Coronary artery (tissue), 2 donors: ENCODE results near the gene HDAC10.

Experiments used
- DNase-seq: peaks from one replicate; pipeline ENCODE4 v3.0.0-alpha.2; 2017; ENCODE audit warnings: low spot score
- H3K27ac ChIP-seq, 2 donors: fragments of 200-600 bp; sonication (generic); one replicate each; pipeline ENCODE4 v1.5.1; 2016 to 2019
- H3K4me3 ChIP-seq: fragments of 200-600 bp; sonication (generic); 2 replicates; pipeline ENCODE4 v1.5.1; 2016; ENCODE audit warnings: mild to moderate bottlenecking, moderate library complexity
- TF ChIP-seq, protein P1 (sequence below): fragments of 200-600 bp; sonication (generic); IDR thresholded peaks from one replicate; pipeline ENCODE4 v1.5.1; 2019; ENCODE audit warnings: antibody characterized with exemption

The HDAC10 gene

DNA sequence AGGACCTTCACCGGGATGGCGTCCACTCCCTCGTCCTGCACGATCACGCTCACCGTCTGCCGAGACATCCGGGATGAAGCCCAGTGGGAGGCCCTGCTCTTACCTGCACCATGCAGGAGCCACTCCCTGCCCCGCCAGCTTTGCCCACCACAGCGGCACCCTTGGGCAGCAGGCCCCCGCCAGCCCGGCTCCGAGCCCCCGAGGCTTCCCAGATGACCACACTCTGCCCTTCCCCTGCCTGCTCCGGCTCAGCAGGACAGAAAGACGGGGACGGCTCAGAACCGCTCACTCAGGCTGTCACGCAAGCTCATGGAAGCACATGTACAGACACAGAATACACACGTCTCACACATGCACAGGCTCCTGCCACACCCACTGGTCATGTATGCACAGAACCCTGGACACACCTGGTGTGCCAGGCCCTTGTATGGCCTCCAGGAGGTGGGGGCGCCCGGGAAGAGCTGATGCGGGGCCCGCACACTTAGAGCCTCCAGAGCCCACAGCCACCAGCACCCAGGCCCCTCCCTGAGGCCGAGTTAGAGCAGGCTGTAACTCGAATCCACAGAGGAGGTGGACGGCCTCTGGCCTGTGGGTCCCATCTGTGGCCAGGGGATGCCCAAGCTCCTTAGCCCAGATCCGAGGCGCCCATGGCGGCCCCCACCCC is 28.0 kb upstream of the HDAC10 start:
- TF ChIP-seq, protein P1, sequence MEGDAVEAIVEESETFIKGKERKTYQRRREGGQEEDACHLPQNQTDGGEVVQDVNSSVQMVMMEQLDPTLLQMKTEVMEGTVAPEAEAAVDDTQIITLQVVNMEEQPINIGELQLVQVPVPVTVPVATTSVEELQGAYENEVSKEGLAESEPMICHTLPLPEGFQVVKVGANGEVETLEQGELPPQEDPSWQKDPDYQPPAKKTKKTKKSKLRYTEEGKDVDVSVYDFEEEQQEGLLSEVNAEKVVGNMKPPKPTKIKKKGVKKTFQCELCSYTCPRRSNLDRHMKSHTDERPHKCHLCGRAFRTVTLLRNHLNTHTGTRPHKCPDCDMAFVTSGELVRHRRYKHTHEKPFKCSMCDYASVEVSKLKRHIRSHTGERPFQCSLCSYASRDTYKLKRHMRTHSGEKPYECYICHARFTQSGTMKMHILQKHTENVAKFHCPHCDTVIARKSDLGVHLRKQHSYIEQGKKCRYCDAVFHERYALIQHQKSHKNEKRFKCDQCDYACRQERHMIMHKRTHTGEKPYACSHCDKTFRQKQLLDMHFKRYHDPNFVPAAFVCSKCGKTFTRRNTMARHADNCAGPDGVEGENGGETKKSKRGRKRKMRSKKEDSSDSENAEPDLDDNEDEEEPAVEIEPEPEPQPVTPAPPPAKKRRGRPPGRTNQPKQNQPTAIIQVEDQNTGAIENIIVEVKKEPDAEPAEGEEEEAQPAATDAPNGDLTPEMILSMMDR, result no peak
- no peak for DNase-seq
- Histone ChIP-seq H3K4me3 (no peak overlapping the region), H3K27ac (no peak overlapping the region)

DNA sequence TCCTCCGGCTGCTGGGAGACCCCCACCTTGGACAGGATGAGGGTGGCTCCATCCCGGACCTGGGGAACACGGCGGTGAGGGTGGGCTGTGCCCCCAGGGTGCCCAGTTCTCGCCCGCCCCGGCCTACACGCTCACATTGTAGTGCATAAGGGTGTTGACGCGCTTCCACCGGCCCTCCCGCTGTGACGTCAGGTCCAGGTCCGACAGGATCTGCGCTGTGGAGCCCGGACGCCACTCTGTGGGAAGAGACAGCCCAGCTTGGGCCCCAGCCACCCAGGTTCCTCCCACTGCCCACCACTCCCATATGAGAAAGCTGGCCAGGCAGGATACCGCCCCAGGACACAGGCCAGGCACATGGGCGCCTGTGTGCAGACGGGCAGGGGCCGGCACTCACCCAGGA is 27.4 kb upstream of the HDAC10 start:
- Histone ChIP-seq H3K4me3 (no peak overlapping the region), H3K27ac (no peak overlapping the region)

DNA sequence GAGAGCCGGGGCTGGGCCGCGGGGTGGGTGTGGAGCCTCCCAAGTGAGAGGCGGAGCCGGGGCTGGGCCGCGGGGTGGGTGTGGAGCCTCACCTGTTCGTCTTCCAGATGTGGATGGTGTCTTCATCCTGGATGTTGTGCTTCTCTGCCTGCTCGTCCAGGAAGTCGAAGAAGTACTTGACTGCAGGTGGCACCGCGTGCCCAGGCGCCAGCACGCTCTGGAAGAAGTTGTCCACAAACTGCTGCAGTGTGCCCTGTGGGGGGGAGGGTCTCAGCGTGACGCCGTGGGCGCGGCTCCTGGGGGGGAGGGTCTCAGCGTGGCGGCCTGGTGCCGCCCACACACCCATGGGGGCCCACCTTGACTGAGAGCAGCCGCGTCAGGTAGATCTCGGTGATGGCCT is 26.7 kb upstream of the HDAC10 start:
- no peak for DNase-seq

More for the DNA sequence above, 27.4 kb upstream of the HDAC10 start:
- TF ChIP-seq, protein P1, result no peak
- DNase-seq, result no peak

GRCh38 chr22:50276143-50276542 is 25.1 kb upstream of the HDAC10 start:
- H3K4me3 ChIP-seq, result no peak overlapping the region
- TF ChIP-seq, protein P1, result peak; percentile 70
- peak; percentile 91 for DNase-seq
- H3K27ac ChIP-seq, result peak overlapping the region in 1 of 2 donors; percentile 64

More for the DNA sequence above, 26.7 kb upstream of the HDAC10 start:
- TF ChIP-seq, protein P1, result no peak
- H3K27ac ChIP-seq, result no peak overlapping the region
- no peak overlapping the region for H3K4me3 ChIP-seq

- no peak overlapping the region for H3K4me3 ChIP-seq
- no peak for DNase-seq
- TF ChIP-seq, protein P1, result no peak
- H3K27ac ChIP-seq, result peak overlapping the region in 1 of 2 donors; percentile 64
Measured at GRCh38 chr22:50275181-50276055, 24.4 kb upstream of the HDAC10 start.

DNA sequence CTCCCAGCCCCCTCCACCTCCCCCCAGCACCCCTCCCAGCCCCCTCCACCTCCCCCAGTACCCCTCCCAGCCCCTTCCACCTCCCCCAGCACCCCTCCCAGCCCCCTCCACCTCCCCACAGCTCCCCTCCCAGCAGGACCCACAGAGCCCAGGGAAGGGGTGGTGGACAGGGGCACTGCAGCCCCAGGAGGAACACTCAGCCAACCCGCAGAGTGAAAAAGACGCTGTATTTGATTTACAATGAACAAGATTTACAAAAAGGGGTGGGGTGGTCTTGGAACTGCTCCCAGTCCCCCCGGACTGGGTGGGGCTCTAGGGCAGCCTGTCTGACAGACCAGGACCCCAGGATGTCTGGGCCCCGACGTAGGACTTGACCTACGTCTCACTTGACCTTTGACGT is 23.7 kb upstream of the HDAC10 start:
- Histone ChIP-seq H3K4me3 (no peak overlapping the region), H3K27ac (no peak overlapping the region)
- no peak for DNase-seq
- TF ChIP-seq, protein P1, result no peak
